HepG2 (cell line): ENCODE results near the gene RAC2. TPM values are rescaled to one million over a fixed set of nuclear protein-coding genes. Genes with fewer than 3 reads are reported as not detected.
A peak's percentile ranks its signal among the peaks of the same experiment; 100 is the strongest.

ENCODE experiments used
- ATAC-seq: fragments of 200-7000 bp; cut with Tn5 transposase; 3 replicates; pipeline ENCODE4 v1.9.1; 2020; ENCODE audit warnings: mild to moderate bottlenecking, moderate library complexity
- BruUV-seq: library from RNA; stranded (reverse); fragments of 400-500 nt; replicated peaks from 2 replicates; lab custom pipeline; 2021; lab: Mats Ljungman, UMichigan
- CTCF ChIA-PET: fragments of 300-600 bp; formaldehyde crosslinking; extraction: SDS; loops from one replicate; lab custom pipeline; 2021; ENCODE audit warnings: low total read pairs, inconsistent platforms, low intra/inter-chr PET ratio; lab: Yijun Ruan, JAX
- POLR2A ChIA-PET: fragments of 350-600 bp; sonication (Branson Sonifier 250); formaldehyde crosslinking; loops from one replicate; lab custom pipeline; 2020; ENCODE audit warnings: antibody characterized with exemption, inconsistent platforms; lab: Yijun Ruan, JAX
- DNase-seq: peaks from one replicate; pipeline ENCODE4 v3.0.0-alpha.2; 2015; ENCODE audit warnings: low spot score
- FAIRE-seq: peaks from 3 replicates; lab custom pipeline; 2011; peaks lifted over from hg19 to GRCh38; lab: Jason Lieb, UNC
- H2AFZ ChIP-seq: one replicate; pipeline ENCODE4 v1.6.1; 2011; ENCODE audit warnings: low read length, inconsistent platforms
- H3K27ac ChIP-seq: fragments of 300-600 bp; 3 replicates; pipeline ENCODE4 v1.8.0; 2011; ENCODE audit warnings: mixed run types, mild to moderate bottlenecking, mixed read lengths, low read length, inconsistent platforms; ENCODE audit not compliant: insufficient read depth; ENCODE audit errors: extremely low read length
- H3K27me3 ChIP-seq, 2 experiments: fragments of 200-600 bp in 1 of 2; 2 replicates in 1 of 2; 3 replicates in 1 of 2; pipeline versions ENCODE4 v1.6.0 to v1.8.0; 2011; ENCODE audit warnings: low read length in 2 of 2, mild to moderate bottlenecking in 2 of 2, moderate library complexity in 2 of 2, inconsistent platforms in 1 of 2; ENCODE audit not compliant: insufficient read depth in 2 of 2, control insufficient read depth in 1 of 2
- H3K36me3 ChIP-seq, 2 experiments: fragments of 200-600 bp in 1 of 2; replicated peaks in 1 of 2; 2 replicates in 1 of 2; 3 replicates in 1 of 2; pipeline versions ENCODE4 v1.5.1 to v1.8.0; 2011; ENCODE audit warnings: low read length in 2 of 2, inconsistent platforms in 1 of 2; ENCODE audit not compliant: insufficient read depth in 2 of 2, control insufficient read depth in 1 of 2
- H3K4me1 ChIP-seq: 2 replicates; pipeline ENCODE4 v1.5.1; 2012; ENCODE audit warnings: low read length, inconsistent platforms; ENCODE audit not compliant: insufficient read depth
- H3K4me2 ChIP-seq: 2 replicates; pipeline ENCODE4 v1.6.0; 2011; ENCODE audit warnings: low read depth, low read length, inconsistent platforms
- H3K4me3 ChIP-seq, 3 experiments: fragments of 200-600 bp in 1 of 3; sonication (generic), shearing (Covaris generic) in 1 of 3; replicated peaks in 1 of 3; 2 replicates each; pipeline ENCODE4 v1.5.1; 2011 to 2016; ENCODE audit warnings: low read length in 3 of 3, inconsistent platforms in 2 of 3, low read depth in 2 of 3, mild to moderate bottlenecking in 2 of 3, control low read depth in 1 of 3, mixed read lengths in 1 of 3; ENCODE audit not compliant: insufficient read depth in 1 of 3
- H3K79me2 ChIP-seq: one replicate; pipeline ENCODE4 v1.6.1; 2011; ENCODE audit warnings: low read length, inconsistent platforms; ENCODE audit not compliant: insufficient read depth
- H3K9ac ChIP-seq: 2 replicates; pipeline ENCODE4 v1.6.0; 2011; ENCODE audit warnings: mild to moderate bottlenecking, low read depth, low read length, inconsistent platforms; ENCODE audit not compliant: insufficient read depth
- H3K9me3 ChIP-seq: 2 replicates; pipeline ENCODE4 v1.5.1; 2012; ENCODE audit warnings: mild to moderate bottlenecking, low read length
- H4K20me1 ChIP-seq: 2 replicates; pipeline ENCODE4 v1.6.0; 2011; ENCODE audit warnings: inconsistent platforms, mild to moderate bottlenecking, low read length, moderate library complexity; ENCODE audit not compliant: insufficient read depth
- ATF5 ChIP-seq: sonication (generic); formaldehyde crosslinking; IDR thresholded peaks from 2 replicates; pipeline ENCODE4 v1.4.0; 2020; ENCODE audit warnings: mild to moderate bottlenecking, low read depth, missing genetic modification reagents
- ATF7-NPFF ChIP-seq: sonication (generic); formaldehyde crosslinking; IDR thresholded peaks from 2 replicates; pipeline ENCODE4 v1.8.1; 2023; ENCODE audit warnings: mild to moderate bottlenecking, low read depth, missing genetic modification reagents, moderate library complexity
- CREB3 ChIP-seq: sonication (generic); formaldehyde crosslinking; IDR thresholded peaks from 2 replicates; pipeline ENCODE4 v1.5.0; 2020; ENCODE audit warnings: missing genetic modification reagents
- DPF2 ChIP-seq: sonication (generic); formaldehyde crosslinking; IDR thresholded peaks from 2 replicates; pipeline ENCODE4 v1.4.0; 2020; ENCODE audit warnings: mild to moderate bottlenecking, low read depth, missing genetic modification reagents, borderline replicate concordance
- ELF3 ChIP-seq: IDR thresholded peaks from 2 replicates; pipeline ENCODE4 v1.6.1; 2016; ENCODE audit warnings: missing genetic modification reagents, missing compliant biosample characterization
- ERF ChIP-seq: IDR thresholded peaks from 2 replicates; pipeline ENCODE4 v1.6.1; 2018; ENCODE audit warnings: missing biosample characterization, missing genetic modification reagents
- GABPA ChIP-seq, 2 experiments: IDR thresholded peaks; 2 replicates each; pipeline ENCODE4 v1.6.1; 2011 to 2016; ENCODE audit warnings: low read depth in 2 of 2, low read length in 1 of 2, missing biosample characterization in 1 of 2, missing genetic modification characterization in 1 of 2
- ZFP90 ChIP-seq: sonication (generic); formaldehyde crosslinking; IDR thresholded peaks from 2 replicates; pipeline ENCODE4 v1.8.0; 2022; ENCODE audit warnings: missing genetic modification reagents, mild to moderate bottlenecking, inconsistent platforms, borderline replicate concordance
- ZKSCAN5 ChIP-seq: sonication (generic); formaldehyde crosslinking; IDR thresholded peaks from 2 replicates; pipeline ENCODE4 v1.5.1; 2020; ENCODE audit warnings: mild to moderate bottlenecking, missing genetic modification reagents
- ZNF605 ChIP-seq: sonication (generic); formaldehyde crosslinking; IDR thresholded peaks from 2 replicates; pipeline ENCODE4 v1.8.0; 2022; ENCODE audit warnings: mild to moderate bottlenecking, missing genetic modification reagents
- ZNF768 ChIP-seq: sonication (generic); formaldehyde crosslinking; IDR thresholded peaks from 2 replicates; pipeline ENCODE4 v1.4.0; 2020; ENCODE audit warnings: missing genetic modification reagents
- WGBS: methylation state at CpG from one replicate; pipeline ENCODE4 v1.1.6; 2017; ENCODE audit warnings: low lambda C conversion rate; 5-methylcytosine and 5-hydroxymethylcytosine counted together
- in situ Hi-C: cut with HindIII; loops from 2 replicates; pipeline ENCODE4 v1.10.0; 2017; ENCODE audit warnings: low pct_unique_long_range_greater_than_20kb; ENCODE audit not compliant: extremely low pct_ligation_motif_present
- intact Hi-C: fragments of 100-400 bp; cut with micrococcal nuclease; formaldehyde crosslinking; loops from one replicate; pipeline ENCODE4 v1.10.0; 2022; ENCODE audit not compliant: unreplicated experiment
- polyA plus RNA-seq, 8 experiments: library from polyadenylated mRNA; depleted of rRNA in 3 of 8; stranded (reverse) in 7 of 8; unstranded in 1 of 8; fragments of >200 nt; fragmentation: Illumina TruSeq in 4 of 8; extraction: Trizol in 4 of 8; gene quantifications; 2 replicates each; pipeline versions ENCODE4 v1.2.1 to v1.2.3, GENCODE V29; 2011 to 2016; ENCODE audit warnings: low read depth in 4 of 8, missing spikeins in 1 of 8, mixed read lengths in 1 of 8; ENCODE audit not compliant: insufficient read depth in 1 of 8
- total RNA-seq, 5 experiments: library from RNA; depleted of rRNA; stranded (reverse); fragments of >200 nt; fragmentation: Illumina TruSeq; extraction: Trizol; gene quantifications; 2 replicates each; pipeline ENCODE4 v1.2.3, GENCODE V29; 2016; ENCODE audit warnings: low read depth in 1 of 5

RAC2 gene
- total and polyA plus RNA-seq, 2 of the 13 experiments (the other 11 are each of a cell fraction or from before 2014, with no cell fraction given): 0.73 TPM; not detected in 1

- in situ Hi-C loops: no loop called here
- BruUV-seq: no TSS peak
- WGBS: 83% methylated on average over 14 of the region's 16 CpGs
- no peak overlapping the region for H3K4me2 ChIP-seq
- H3K27me3 ChIP-seq: peaks cover 0 to 6% of the 10 kb centered on the region in 2 experiments; a peak in 2 of 5 replicates
- no peaks in the 10 kb centered on the region for H3K36me3 ChIP-seq
- intact Hi-C loops: no loop called here
- no peaks in the 10 kb centered on the region for H3K9me3 ChIP-seq
- H3K4me1 ChIP-seq: peaks cover 16% of the 10 kb centered on the region
- POLR2A ChIA-PET: no interaction called here
- CTCF ChIA-PET: no interaction called here
- no peak for TF ChIP-seq ELF3 (CRISPR knock-in tag)
- TF ChIP-seq ZNF768 (CRISPR knock-in tag): peak; percentile 87
- TF ChIP-seq DPF2 (CRISPR knock-in tag): no peak
- H2AFZ ChIP-seq: no peak overlapping the region
- DNase-seq (no peak), FAIRE-seq (no peak), ATAC-seq (no peak)
- no peak overlapping the region for H3K4me3 ChIP-seq
- no peak overlapping the region for H3K9ac ChIP-seq
- H4K20me1 ChIP-seq: no peaks in the 10 kb centered on the region
- no peaks in the 10 kb centered on the region for H3K79me2 ChIP-seq
- H3K27ac ChIP-seq: no peak overlapping the region
These were observed 37.8 kb downstream of the RAC2 start for GRCh38 chr22:37206118-37206840.

GRCh38 chr22:37205046-37205445 is 39.0 kb downstream of the RAC2 start:
- FAIRE-seq: no peak
- WGBS: 27% methylated on average over 3 of the region's 5 CpGs
- TF ChIP-seq ZNF605 (CRISPR knock-in tag): no peak
- no peak for TF ChIP-seq ZKSCAN5
- no peak for TF ChIP-seq CREB3
- TF ChIP-seq ATF5 (CRISPR knock-in tag): no peak
- TF ChIP-seq GABPA (IDR thresholded peaks at IDR 0.05; ENCODE audit: low read depth, low read length): no peak
- no peak for TF ChIP-seq GABPA (CRISPR knock-in tag; IDR thresholded peaks at IDR 0.05; ENCODE audit: low read depth)
- TF ChIP-seq ZFP90 (CRISPR knock-in tag): no peak
- TF ChIP-seq ERF (CRISPR knock-in tag): no peak
- TF ChIP-seq ATF7-NPFF: no peak

More at GRCh38 chr22:37205046-37205445, 39.0 kb downstream of the RAC2 start:
- Histone ChIP-seq H3K36me3 (no peaks in the 10 kb centered on the region), H3K9ac (no peak overlapping the region), H3K4me2 (no peak overlapping the region), H3K4me3 (no peak overlapping the region), H3K79me2 (no peaks in the 10 kb centered on the region), H2AFZ (no peak overlapping the region), H3K4me1 (peaks cover 21% of the 10 kb centered on the region), H4K20me1 (no peaks in the 10 kb centered on the region), H3K9me3 (no peaks in the 10 kb centered on the region), H3K27ac (no peak overlapping the region), H3K27me3 (no peaks in the 10 kb centered on the region)
- no TSS peak for BruUV-seq
- DNase-seq (no peak), ATAC-seq (no peak)
- ChIA-PET CTCF (no interaction called here), POLR2A (no interaction called here)
- intact Hi-C loops: no loop called here
- in situ Hi-C loops: no loop called here
